GM15510 (cell line): ENCODE results near the gene IFNGR2.

Experiments
- POLR2A ChIP-seq: IDR thresholded peaks from 3 replicates; pipeline ENCODE4 v1.6.1; 2011; ENCODE audit warnings: borderline replicate concordance; ENCODE audit not compliant: insufficient read length; ENCODE audit errors: extremely low read depth

The IFNGR2 gene

GRCh38 chr21:33441489-33442477 is 38.6 kb downstream of the IFNGR2 start:
- TF ChIP-seq POLR2A: no peak

DNA sequence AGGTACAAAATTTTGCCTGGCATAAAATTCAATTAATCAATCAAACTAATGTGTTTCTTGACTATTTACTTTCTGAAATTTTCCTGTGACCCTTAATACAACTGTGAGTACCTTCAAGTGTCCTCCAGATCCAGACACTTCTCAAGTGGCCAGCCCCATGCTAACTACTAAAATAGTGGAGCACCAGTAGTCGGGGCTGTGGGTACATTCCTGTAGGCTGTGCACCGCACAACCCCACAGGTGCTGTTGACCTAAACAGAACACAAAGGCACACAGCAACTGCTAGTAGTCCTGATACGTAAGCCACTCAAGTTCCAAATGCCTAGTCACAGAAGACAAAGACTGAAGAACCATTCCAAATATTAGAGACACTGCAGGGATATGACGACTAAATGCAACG is 40.0 kb downstream of the IFNGR2 start:
- TF ChIP-seq POLR2A: no peak

DNA sequence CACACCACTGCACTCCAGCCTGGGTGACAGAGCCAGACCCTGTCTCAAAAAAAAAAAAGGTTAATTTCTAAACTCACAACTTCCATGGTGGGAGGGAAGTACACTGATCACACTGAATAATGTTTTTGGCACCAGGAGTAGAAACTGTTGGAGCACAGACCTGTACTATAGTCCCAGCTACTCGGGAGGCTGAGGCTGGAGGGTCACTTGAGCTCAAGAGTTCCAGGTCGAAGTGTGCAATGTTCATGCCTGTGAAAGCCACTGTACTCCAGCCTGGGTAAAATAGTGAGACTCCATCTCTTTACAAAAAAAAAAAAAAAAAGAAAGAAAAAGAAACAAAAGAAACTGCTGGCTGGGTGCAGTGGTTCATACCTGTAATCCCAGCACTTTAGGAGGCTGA is 41.3 kb downstream of the IFNGR2 start:
- TF ChIP-seq POLR2A: no peak

DNA sequence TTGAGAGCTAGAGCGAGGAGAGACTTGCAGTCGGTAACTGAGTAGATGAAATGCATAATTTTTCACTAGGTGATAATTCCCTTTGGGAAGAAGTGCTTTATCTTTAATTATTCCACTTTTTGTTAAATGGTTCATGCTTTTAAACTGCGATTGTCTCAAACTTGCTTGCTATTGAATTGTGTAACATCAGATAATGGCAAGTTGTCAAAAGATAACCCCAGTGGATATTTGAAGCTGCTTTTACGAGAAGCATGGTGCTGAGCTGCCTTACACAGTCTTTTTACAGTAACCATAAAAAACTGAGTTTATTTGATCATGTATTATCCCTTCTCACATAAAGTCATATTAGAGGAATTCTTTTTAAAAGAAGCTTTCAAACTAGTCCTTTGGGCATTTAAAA is 46.4 kb downstream of the IFNGR2 start:
- TF ChIP-seq POLR2A: no peak

GRCh38 chr21:33451634-33452071 is 48.4 kb downstream of the IFNGR2 start:
- no peak for TF ChIP-seq POLR2A

- no peak for TF ChIP-seq POLR2A
Measured at GRCh38 chr21:33452362-33452761, 49.1 kb downstream of the IFNGR2 start.

DNA sequence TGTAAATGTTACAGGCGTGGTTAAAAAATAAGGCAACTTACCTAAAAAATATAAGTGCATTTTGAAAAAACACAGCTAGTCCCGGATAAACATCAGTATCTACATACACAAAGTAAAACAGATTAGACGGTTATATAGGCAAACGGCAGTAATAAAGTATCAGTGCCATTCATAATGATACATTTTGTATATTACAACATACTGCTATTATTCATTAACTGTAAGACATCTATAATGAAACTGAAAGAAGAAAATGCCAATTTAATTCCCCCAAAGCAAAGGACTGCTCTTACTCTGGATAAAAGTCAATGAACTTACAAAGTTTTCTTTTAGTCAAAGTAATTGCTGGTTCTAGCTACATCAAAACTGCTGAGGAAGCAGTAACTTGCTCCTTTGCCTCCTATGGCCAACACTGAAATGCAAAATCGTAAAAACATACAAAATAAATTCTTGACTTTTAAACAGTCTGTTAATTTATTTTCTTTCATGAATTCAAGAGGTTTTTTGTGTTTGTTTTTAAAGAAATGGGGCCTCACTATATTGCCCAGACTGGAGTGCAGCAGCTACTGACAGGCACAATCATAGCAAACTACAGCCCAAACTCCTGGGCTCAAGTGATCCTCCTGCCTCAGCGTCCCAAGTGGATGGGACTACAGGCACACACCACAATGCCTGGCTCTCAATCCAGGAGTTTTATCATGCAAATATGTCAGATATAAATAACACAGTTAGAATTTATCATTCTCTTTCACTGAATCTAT is 52.7 kb downstream of the IFNGR2 start:
- no peak for TF ChIP-seq POLR2A

- TF ChIP-seq POLR2A: no peak
Measured at GRCh38 chr21:33458861-33459260, 55.6 kb downstream of the IFNGR2 start.

DNA sequence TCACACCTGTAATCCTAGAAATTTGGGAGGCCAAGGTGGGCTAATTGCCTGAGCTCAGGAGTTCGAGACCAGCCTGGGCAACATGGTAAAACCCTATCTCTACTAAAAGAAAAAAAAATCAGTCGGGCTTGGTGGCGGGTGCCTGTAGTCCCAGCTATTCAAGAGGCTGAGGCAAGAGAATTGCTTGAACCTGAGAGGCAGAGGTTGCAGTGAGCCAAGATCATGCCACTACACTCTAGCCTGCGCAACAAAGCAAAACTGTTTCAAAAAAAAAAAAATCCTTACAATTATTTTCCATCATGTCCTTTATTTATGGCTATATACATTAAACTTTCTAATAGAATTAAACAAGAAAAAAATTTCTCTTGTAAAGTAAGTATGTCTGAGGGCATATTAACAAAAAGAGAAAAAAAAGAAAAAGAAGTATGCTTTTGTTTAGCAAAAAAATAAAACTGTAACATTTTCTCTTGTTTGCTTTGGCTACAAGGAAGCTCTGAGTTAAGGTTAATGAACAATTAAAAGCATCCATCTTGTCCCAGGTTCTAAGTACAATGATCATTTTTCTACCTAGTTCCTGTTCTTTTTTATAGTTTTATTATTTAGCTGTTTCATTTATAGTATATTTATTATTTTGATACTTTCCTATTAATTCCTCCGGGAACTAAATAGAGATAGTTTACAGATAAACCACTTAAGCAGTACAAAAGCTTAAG is 58.5 kb downstream of the IFNGR2 start:
- no peak for TF ChIP-seq POLR2A

DNA sequence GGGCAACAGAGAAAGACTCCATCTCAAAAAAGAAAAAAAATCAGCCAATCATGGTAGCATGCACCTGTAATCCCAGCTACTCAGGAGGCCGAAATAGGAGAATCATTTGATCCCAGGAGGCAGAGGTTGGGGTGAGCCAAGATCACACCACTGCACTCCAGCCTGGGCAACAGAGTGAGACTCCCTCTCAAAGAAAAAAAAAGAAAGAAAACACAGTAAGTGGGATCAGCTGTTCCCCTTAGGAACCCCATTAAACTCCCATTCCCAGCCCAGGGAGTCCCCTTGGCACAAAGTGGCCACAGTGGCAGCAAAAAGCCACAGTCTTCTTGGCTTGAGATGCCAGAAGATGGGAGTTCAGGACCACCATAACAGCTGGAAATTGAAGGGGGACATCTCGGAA is 67.5 kb downstream of the IFNGR2 start:
- no peak for TF ChIP-seq POLR2A

GRCh38 chr21:33473344-33473743 is 70.1 kb downstream of the IFNGR2 start:
- no peak for TF ChIP-seq POLR2A

GRCh38 chr21:33477066-33477465 is 73.9 kb downstream of the IFNGR2 start:
- TF ChIP-seq POLR2A: no peak

DNA sequence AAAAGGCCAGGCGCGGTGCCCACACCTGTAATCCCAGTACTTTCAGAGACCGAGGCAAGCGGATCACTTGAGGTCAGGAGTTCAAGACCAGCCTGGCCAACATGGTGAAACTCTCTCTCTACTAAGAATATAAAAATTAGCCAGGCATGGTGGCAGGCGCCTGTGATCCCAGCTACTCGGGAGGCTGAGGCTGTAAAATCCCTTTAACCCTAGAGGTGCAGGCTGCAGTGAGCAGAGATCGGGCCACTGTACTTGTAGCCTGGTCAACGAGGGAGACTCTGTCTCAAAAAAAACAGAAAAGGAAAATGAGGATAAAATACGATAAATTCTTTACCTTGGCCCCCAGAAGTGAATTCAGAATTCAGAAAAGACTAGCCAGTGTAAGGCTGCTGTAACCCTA is 75.0 kb downstream of the IFNGR2 start:
- TF ChIP-seq POLR2A: no peak

GRCh38 chr21:33478935-33479678 is 75.9 kb downstream of the IFNGR2 start:
- no peak for TF ChIP-seq POLR2A
